ENCODE measurements around the gene MOXD1.

GRCh38 chr6:132391391-132392269 is 9.6 kb downstream of the MOXD1 start:
- TF ChIP-seq EZH2 (IDR thresholded peaks at IDR 0.05; ENCODE audit: low read length) = no peak
- TF ChIP-seq, protein P1, sequence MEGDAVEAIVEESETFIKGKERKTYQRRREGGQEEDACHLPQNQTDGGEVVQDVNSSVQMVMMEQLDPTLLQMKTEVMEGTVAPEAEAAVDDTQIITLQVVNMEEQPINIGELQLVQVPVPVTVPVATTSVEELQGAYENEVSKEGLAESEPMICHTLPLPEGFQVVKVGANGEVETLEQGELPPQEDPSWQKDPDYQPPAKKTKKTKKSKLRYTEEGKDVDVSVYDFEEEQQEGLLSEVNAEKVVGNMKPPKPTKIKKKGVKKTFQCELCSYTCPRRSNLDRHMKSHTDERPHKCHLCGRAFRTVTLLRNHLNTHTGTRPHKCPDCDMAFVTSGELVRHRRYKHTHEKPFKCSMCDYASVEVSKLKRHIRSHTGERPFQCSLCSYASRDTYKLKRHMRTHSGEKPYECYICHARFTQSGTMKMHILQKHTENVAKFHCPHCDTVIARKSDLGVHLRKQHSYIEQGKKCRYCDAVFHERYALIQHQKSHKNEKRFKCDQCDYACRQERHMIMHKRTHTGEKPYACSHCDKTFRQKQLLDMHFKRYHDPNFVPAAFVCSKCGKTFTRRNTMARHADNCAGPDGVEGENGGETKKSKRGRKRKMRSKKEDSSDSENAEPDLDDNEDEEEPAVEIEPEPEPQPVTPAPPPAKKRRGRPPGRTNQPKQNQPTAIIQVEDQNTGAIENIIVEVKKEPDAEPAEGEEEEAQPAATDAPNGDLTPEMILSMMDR (optimal IDR thresholded peaks at IDR 0.05 in 1 of 3, IDR thresholded peaks at IDR 0.05 in 1 of 3, conservative IDR thresholded peaks at IDR 0.05 in 1 of 3; ENCODE audit: extremely low read depth in 1 of 3, insufficient read depth in 2 of 3, low read length in 3 of 3) = no peak

Data from keratinocyte (primary cell).